Uterus (tissue), 2 donors: ENCODE data around the gene CPLX1.

Source experiments
- POLR2A ChIP-seq, 2 donors: fragments of 450-650 bp; IDR thresholded peaks; one replicate each; pipeline ENCODE4 v1.6.1; 2016; ENCODE audit warnings: antibody characterized with exemption in 2 of 2, mild to moderate bottlenecking in 1 of 2, moderate library complexity in 1 of 2
- TF ChIP-seq, protein P1 (sequence below), 4 experiments: fragments of 200-600 bp in 2 of 4; fragments of 450-650 bp in 2 of 4; sonication (generic) in 2 of 4; IDR thresholded peaks; one replicate each; pipeline ENCODE4 v1.5.1; 2016 to 2019; ENCODE audit warnings: antibody characterized with exemption in 4 of 4, mild to moderate bottlenecking in 2 of 4, moderate library complexity in 1 of 4

DNA sequence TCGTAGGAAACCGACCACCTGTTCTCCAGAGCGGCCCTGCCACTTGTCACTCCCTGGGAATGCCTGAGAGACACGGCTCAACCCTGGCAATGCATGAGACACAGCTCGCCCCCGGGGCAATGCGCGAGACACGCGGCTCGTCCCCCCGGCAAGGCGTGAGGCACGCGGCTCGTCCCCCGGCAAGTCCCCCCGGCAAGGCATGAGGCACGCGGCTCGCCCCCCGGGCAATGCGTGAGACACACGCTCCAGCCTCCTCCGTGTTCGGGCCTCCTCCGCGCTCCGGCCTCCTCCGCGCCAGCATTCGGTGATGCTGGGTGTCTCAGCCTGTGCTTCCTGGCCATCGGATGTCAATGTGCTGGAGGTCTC is 27.5 kb upstream of the CPLX1 start:
- TF ChIP-seq, protein P1, sequence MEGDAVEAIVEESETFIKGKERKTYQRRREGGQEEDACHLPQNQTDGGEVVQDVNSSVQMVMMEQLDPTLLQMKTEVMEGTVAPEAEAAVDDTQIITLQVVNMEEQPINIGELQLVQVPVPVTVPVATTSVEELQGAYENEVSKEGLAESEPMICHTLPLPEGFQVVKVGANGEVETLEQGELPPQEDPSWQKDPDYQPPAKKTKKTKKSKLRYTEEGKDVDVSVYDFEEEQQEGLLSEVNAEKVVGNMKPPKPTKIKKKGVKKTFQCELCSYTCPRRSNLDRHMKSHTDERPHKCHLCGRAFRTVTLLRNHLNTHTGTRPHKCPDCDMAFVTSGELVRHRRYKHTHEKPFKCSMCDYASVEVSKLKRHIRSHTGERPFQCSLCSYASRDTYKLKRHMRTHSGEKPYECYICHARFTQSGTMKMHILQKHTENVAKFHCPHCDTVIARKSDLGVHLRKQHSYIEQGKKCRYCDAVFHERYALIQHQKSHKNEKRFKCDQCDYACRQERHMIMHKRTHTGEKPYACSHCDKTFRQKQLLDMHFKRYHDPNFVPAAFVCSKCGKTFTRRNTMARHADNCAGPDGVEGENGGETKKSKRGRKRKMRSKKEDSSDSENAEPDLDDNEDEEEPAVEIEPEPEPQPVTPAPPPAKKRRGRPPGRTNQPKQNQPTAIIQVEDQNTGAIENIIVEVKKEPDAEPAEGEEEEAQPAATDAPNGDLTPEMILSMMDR (IDR thresholded peaks at IDR 0.05), result no peak
- no peak for TF ChIP-seq POLR2A (IDR thresholded peaks at IDR 0.05)
